GM12878 (cell line): ENCODE data around the gene PRIMPOL. TPM values are rescaled to one million over a fixed set of nuclear protein-coding genes. Genes with fewer than 3 reads are reported as not detected.

Source experiments
- ATF2 ChIP-seq: IDR thresholded peaks from 2 replicates; pipeline ENCODE4 v1.6.1; 2012; ENCODE audit warnings: low read length, inconsistent platforms
- ATF7 ChIP-seq: fragments of 450-650 bp; IDR thresholded peaks from 2 replicates; pipeline ENCODE4 v1.6.1; 2016; ENCODE audit warnings: low read depth, mild to moderate bottlenecking
- CBX5 ChIP-seq: sonication (generic); IDR thresholded peaks from 2 replicates; pipeline ENCODE4 v1.6.1; 2016; ENCODE audit warnings: low read depth, moderate library complexity, mild to moderate bottlenecking, inconsistent platforms
- KAT2A ChIP-seq: conservative IDR thresholded peaks from 2 replicates; pipeline ENCODE4 v1.6.1; 2011; ENCODE audit warnings: low read depth, low read length; ENCODE audit not compliant: control insufficient read depth
- POLR2A ChIP-seq: IDR thresholded peaks from 2 replicates; pipeline ENCODE4 v1.6.1; 2011; ENCODE audit warnings: low read depth, mild to moderate bottlenecking, low read length
- POU2F2 ChIP-seq: IDR thresholded peaks from 3 replicates; pipeline ENCODE4 v1.6.1; 2011; ENCODE audit warnings: low read depth, mild to moderate bottlenecking, low read length, borderline replicate concordance
- TCF3 ChIP-seq: IDR thresholded peaks from 2 replicates; pipeline ENCODE4 v1.6.1; 2012; ENCODE audit warnings: low read depth, mild to moderate bottlenecking, low read length, borderline replicate concordance; ENCODE audit not compliant: insufficient read depth
- ZBTB11 ChIP-seq: fragments of 450-650 bp; formaldehyde crosslinking; IDR thresholded peaks from 2 replicates; pipeline ENCODE4 v1.5.0; 2022; ENCODE audit warnings: mild to moderate bottlenecking, missing genetic modification characterization
- ZBTB40 ChIP-seq: fragments of 450-650 bp; IDR thresholded peaks from 2 replicates; pipeline ENCODE4 v1.6.1; 2016; ENCODE audit warnings: mild to moderate bottlenecking, moderate library complexity, borderline replicate concordance
- ZNF622 ChIP-seq: fragments of 450-650 bp; IDR thresholded peaks from 2 replicates; pipeline ENCODE4 v1.6.1; 2017; ENCODE audit warnings: mild to moderate bottlenecking, inconsistent platforms
- polyA plus RNA-seq, 11 experiments: library from polyadenylated mRNA; depleted of rRNA in 4 of 11; unstranded in 6 of 11; stranded (reverse) in 5 of 11; fragments of >200 nt; fragmentation: Nextera tagmentation in 4 of 11; fragmentation: Illumina TruSeq in 1 of 11; extraction: Ambion mirVana in 4 of 11; extraction: Trizol in 1 of 11; gene quantifications; 1 replicate in 1 of 11; 2 replicates in 10 of 11; pipeline versions ENCODE4 v1.2.1 to v1.2.3, GENCODE V29; 2011 to 2016; ENCODE audit warnings: inconsistent platforms in 2 of 11, missing spikeins in 2 of 11, low read depth in 1 of 11
- total RNA-seq, 4 experiments: library from RNA; depleted of rRNA in 3 of 4; stranded (reverse); fragments of >200 nt in 3 of 4; fragmentation: Illumina TruSeq in 1 of 4; extraction: Trizol in 1 of 4; gene quantifications; 2 replicates each; pipeline versions ENCODE4 v1.2.1 to v1.2.3, GENCODE V29; 2013 to 2021
- TF ChIP-seq, protein P1 (sequence below): fragments of 450-650 bp; IDR thresholded peaks from 2 replicates; pipeline ENCODE4 v1.6.1; 2017; ENCODE audit warnings: mild to moderate bottlenecking
- TF ChIP-seq, protein P2 (sequence below): fragments of 450-650 bp; conservative IDR thresholded peaks from 2 replicates; pipeline ENCODE4 v1.6.1; 2017; ENCODE audit warnings: mild to moderate bottlenecking, moderate library complexity
- TF ChIP-seq, protein P3 (sequence below): fragments of 450-650 bp; IDR thresholded peaks from 2 replicates; pipeline ENCODE4 v1.6.1; 2016; ENCODE audit warnings: mild to moderate bottlenecking

The PRIMPOL gene
- total and polyA plus RNA-seq, 10 of the 15 experiments (the other 5 are each of a cell fraction or from before 2014, with no cell fraction given): 10.6 to 23.7 (median 14.0) TPM

DNA sequence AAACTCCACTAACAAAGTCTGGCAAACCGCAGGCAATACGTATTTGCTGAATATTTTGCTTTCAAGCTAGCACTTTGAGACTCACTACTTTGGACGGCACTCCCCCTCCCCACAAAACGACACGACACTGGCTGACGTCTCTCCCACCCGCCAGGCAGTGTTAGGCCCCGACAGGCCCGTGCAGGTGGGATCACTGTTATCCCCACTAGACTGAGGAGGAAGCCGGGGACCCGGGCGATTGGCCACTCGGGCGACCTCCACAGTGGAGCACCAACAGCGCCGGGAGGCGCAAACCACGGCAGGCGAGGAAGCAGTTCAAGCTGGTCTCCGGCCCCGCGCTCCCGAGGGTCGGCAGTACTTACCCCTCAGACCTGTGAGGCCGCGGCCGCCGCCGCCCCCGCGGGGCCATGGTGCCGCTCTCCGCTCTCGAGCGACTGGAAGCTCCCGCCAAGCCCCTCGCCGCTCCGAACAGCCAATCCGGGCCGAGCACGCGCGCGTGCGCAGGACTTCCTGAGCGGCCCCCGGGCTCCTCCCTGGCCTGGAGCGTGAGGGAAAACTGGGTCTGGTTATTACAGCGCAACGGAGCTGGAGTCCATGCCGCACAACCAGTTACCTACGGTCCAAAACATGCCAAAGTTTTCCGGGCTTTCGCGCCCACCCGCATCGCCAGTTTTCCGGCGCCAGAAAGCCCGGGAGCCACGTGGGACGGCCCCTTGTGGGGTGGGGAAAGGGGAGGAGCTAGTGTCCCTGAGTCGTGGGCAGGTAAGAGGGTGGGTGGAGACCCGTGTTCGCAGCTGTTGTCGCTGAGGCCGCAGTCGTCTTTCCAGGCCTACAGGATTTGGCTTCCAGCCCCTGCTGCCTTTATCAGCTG is 84.4 kb downstream of the PRIMPOL start, which contains the start of gene CENPU (continued):
- TF ChIP-seq, protein P1, sequence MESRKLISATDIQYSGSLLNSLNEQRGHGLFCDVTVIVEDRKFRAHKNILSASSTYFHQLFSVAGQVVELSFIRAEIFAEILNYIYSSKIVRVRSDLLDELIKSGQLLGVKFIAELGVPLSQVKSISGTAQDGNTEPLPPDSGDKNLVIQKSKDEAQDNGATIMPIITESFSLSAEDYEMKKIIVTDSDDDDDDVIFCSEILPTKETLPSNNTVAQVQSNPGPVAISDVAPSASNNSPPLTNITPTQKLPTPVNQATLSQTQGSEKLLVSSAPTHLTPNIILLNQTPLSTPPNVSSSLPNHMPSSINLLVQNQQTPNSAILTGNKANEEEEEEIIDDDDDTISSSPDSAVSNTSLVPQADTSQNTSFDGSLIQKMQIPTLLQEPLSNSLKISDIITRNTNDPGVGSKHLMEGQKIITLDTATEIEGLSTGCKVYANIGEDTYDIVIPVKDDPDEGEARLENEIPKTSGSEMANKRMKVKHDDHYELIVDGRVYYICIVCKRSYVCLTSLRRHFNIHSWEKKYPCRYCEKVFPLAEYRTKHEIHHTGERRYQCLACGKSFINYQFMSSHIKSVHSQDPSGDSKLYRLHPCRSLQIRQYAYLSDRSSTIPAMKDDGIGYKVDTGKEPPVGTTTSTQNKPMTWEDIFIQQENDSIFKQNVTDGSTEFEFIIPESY: no peak
- TF ChIP-seq ATF2 (peak; percentile 79; the same call in 1 of the 2 replicates), ZBTB40 (peak; percentile 85), ZNF622 (no peak), POLR2A (peak; percentile 91), KAT2A (no peak), POU2F2 (peak; percentile 77; the same call in 2 of the 3 replicates), ATF7 (peak; percentile 67; the same call in 1 of the 2 replicates), CBX5 (peak; percentile 98), ZBTB11 (CRISPR knock-in tag) (no peak), TCF3 (peak; percentile 59; the same call in 1 of the 2 replicates)
- TF ChIP-seq, protein P2, sequence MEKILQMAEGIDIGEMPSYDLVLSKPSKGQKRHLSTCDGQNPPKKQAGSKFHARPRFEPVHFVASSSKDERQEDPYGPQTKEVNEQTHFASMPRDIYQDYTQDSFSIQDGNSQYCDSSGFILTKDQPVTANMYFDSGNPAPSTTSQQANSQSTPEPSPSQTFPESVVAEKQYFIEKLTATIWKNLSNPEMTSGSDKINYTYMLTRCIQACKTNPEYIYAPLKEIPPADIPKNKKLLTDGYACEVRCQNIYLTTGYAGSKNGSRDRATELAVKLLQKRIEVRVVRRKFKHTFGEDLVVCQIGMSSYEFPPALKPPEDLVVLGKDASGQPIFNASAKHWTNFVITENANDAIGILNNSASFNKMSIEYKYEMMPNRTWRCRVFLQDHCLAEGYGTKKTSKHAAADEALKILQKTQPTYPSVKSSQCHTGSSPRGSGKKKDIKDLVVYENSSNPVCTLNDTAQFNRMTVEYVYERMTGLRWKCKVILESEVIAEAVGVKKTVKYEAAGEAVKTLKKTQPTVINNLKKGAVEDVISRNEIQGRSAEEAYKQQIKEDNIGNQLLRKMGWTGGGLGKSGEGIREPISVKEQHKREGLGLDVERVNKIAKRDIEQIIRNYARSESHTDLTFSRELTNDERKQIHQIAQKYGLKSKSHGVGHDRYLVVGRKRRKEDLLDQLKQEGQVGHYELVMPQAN: peak; percentile 100
- TF ChIP-seq, protein P3, sequence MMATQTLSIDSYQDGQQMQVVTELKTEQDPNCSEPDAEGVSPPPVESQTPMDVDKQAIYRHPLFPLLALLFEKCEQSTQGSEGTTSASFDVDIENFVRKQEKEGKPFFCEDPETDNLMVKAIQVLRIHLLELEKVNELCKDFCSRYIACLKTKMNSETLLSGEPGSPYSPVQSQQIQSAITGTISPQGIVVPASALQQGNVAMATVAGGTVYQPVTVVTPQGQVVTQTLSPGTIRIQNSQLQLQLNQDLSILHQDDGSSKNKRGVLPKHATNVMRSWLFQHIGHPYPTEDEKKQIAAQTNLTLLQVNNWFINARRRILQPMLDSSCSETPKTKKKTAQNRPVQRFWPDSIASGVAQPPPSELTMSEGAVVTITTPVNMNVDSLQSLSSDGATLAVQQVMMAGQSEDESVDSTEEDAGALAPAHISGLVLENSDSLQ: peak; percentile 84
